Tibial artery (tissue), 4 donors: ENCODE results near the gene ZNF23.

Experiments
- DNase-seq, 2 donors: peaks; one replicate each; pipeline ENCODE4 v3.0.0-alpha.2; 2019
- H3K27ac ChIP-seq, 2 donors: fragments of 200-600 bp; sonication (generic) in 1 of 2; 1 replicate in 1 of 2; 2 replicates in 1 of 2; pipeline ENCODE4 v1.5.1; 2018 to 2019; ENCODE audit warnings: mild to moderate bottlenecking in 1 of 2
- H3K27me3 ChIP-seq, 2 donors: fragments of 200-600 bp; sonication (generic) in 1 of 2; one replicate each; pipeline versions ENCODE4 v1.5.1 to v1.6.0; 2016 to 2019
- H3K36me3 ChIP-seq, 3 donors: fragments of 200-600 bp; sonication (generic) in 2 of 3; one replicate each; pipeline ENCODE4 v1.5.1; 2016 to 2019; ENCODE audit warnings: mild to moderate bottlenecking in 2 of 3
- H3K4me1 ChIP-seq, 4 donors: fragments of 200-600 bp; sonication (generic) in 2 of 4; 1 replicate in 3 of 4; 2 replicates in 1 of 4; pipeline ENCODE4 v1.5.1; 2016 to 2019
- H3K4me3 ChIP-seq, 2 donors: fragments of 200-600 bp; sonication (generic) in 1 of 2; 1 replicate in 1 of 2; 2 replicates in 1 of 2; pipeline ENCODE4 v1.5.1; 2018 to 2019; ENCODE audit warnings: mild to moderate bottlenecking in 2 of 2
- H3K9me3 ChIP-seq, 3 donors: fragments of 200-600 bp; sonication (generic) in 1 of 3; one replicate each; pipeline ENCODE4 v1.5.1; 2016 to 2019
- intact Hi-C: fragments of 100-400 bp; cut with DNase I; formaldehyde crosslinking; loops from one replicate; pipeline ENCODE4 v1.15.0; 2023; ENCODE audit warnings: low total_unique reads
- TF ChIP-seq, protein P1 (sequence below), 2 experiments: fragments of 200-600 bp in 1 of 2; fragments of 450-650 bp in 1 of 2; IDR thresholded peaks; one replicate each; pipeline ENCODE4 v1.5.1; 2017 to 2019; ENCODE audit warnings: antibody characterized with exemption in 2 of 2, mild to moderate bottlenecking in 1 of 2, moderate library complexity in 1 of 2

Gene ZNF23

DNA sequence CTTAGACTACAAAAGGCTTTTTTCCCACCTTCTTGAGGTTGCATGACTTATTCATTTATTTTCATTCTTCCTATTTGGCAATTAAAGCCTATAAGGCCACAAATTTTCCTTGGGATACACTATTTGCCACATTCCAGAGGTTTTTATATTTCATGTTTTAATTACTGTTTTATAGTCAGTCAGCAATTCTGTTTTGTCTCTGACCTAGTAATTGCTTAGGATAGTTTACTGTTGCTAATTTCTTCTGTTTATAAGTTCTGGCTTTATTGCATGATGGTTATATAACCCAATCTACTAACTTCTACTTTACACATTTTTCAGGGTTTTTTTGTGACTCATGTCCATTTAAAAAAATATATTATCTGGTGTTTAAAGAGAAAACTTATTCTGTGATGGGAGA, 2.5 kb downstream of the ZNF23 start:
- no peak overlapping the region for H3K4me3 ChIP-seq
- H3K4me1 ChIP-seq: peaks cover 0 to 23% (median 7%) of the 10 kb centered on the region in 4 donors
- H3K9me3 ChIP-seq: peaks cover 0 to 5% (median 3%) of the 10 kb centered on the region in 3 donors
- intact Hi-C loops: no loop called here
- TF ChIP-seq, protein P1, sequence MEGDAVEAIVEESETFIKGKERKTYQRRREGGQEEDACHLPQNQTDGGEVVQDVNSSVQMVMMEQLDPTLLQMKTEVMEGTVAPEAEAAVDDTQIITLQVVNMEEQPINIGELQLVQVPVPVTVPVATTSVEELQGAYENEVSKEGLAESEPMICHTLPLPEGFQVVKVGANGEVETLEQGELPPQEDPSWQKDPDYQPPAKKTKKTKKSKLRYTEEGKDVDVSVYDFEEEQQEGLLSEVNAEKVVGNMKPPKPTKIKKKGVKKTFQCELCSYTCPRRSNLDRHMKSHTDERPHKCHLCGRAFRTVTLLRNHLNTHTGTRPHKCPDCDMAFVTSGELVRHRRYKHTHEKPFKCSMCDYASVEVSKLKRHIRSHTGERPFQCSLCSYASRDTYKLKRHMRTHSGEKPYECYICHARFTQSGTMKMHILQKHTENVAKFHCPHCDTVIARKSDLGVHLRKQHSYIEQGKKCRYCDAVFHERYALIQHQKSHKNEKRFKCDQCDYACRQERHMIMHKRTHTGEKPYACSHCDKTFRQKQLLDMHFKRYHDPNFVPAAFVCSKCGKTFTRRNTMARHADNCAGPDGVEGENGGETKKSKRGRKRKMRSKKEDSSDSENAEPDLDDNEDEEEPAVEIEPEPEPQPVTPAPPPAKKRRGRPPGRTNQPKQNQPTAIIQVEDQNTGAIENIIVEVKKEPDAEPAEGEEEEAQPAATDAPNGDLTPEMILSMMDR (IDR thresholded peaks at IDR 0.05): no peak
- H3K27ac ChIP-seq: no peak overlapping the region
- no peak for DNase-seq
- H3K27me3 ChIP-seq: no peaks in the 10 kb centered on the region
- peaks cover 29 to 35% (median 33%) of the 10 kb centered on the region in 3 donors for H3K36me3 ChIP-seq

DNA sequence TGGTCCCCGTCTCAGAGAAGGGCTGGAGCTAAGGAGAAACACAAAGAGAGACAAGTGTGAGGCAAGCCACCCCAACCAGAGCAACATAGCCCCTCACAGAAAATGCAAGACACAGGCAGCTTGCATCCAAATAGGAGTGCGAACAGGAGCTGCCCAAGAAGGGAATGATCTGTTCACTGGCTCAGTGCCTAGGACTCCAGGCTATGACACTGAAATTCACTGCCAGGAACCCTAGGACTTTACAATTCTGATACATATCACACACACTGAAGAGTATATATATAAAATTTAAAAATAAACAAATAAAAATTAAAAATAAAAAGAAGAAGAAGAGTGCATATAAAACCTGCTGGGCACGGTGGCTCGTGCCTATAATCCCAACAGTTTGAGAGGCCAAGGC, 5.2 kb downstream of the ZNF23 start:
- TF ChIP-seq, protein P1 (IDR thresholded peaks at IDR 0.05): no peak
- Histone ChIP-seq H3K9me3 (peaks cover 0 to 32% (median 31%) of the 10 kb centered on the region in 3 donors), H3K4me3 (no peak overlapping the region), H3K27me3 (no peaks in the 10 kb centered on the region), H3K27ac (no peak overlapping the region), H3K36me3 (peaks cover 56 to 62% (median 60%) of the 10 kb centered on the region in 3 donors), H3K4me1 (peaks cover 0 to 16% (median 7%) of the 10 kb centered on the region in 4 donors)
- intact Hi-C loops: no loop called here
- no peak for DNase-seq

DNA sequence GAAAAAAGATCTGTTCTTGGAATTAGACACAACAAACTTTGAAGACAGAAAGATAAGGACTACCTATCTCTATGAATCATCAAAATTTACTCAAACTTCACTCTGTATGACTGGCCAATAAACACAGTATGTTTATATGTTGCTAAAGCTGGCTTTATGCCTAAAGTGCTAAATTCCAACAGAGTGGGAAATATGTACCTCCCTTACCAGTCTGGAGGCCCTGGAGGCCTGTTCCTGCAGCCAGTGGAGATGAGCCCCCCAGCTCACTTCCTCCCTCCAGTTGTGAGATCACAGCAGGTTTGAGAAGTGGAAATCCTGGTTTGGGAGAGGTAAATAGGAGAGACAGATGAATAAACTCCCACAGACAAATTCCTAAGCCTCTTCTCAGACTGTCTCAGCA, 9.0 kb downstream of the ZNF23 start:
- Histone ChIP-seq H3K9me3 (peaks cover 15 to 69% (median 66%) of the 10 kb centered on the region in 3 donors), H3K27ac (no peak overlapping the region), H3K4me1 (no peaks in the 10 kb centered on the region), H3K27me3 (no peaks in the 10 kb centered on the region), H3K36me3 (peaks cover 94 to 100% (median 97%) of the 10 kb centered on the region in 3 donors), H3K4me3 (no peak overlapping the region)
- no peak for DNase-seq
- TF ChIP-seq, protein P1 (IDR thresholded peaks at IDR 0.05): no peak
- intact Hi-C loops: loop anchor here (5.0 kb wide), 1 partner anchor 39 kb away; no protein-coding TSS in a partner anchor

DNA sequence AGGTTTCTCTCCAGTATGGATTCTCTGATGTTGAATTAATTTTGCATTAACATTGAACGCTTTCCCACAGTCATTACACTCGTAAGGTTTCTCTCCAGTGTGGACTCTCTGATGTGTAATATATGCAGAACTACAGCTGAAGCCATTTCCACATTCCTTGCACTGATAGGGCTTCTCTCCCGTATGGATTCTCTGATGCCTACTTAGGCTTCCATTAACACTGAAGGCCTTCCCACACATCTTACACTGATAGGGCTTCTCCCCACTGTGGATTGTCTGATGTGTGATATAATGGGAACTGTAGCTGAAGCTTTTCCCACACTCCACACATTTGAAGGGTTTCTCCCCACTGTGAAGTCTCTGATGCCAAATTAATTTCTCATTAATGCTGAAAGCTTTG, 13.0 kb downstream of the ZNF23 start:
- Histone ChIP-seq H3K27ac (no peak overlapping the region), H3K4me3 (no peak overlapping the region), H3K9me3 (peaks cover 25 to 100% (median 98%) of the 10 kb centered on the region in 3 donors), H3K36me3 (peaks cover 60 to 74% (median 71%) of the 10 kb centered on the region in 3 donors), H3K4me1 (no peaks in the 10 kb centered on the region), H3K27me3 (no peaks in the 10 kb centered on the region)
- TF ChIP-seq, protein P1 (IDR thresholded peaks at IDR 0.05): no peak
- DNase-seq: no peak
- intact Hi-C loops: no loop called here

DNA sequence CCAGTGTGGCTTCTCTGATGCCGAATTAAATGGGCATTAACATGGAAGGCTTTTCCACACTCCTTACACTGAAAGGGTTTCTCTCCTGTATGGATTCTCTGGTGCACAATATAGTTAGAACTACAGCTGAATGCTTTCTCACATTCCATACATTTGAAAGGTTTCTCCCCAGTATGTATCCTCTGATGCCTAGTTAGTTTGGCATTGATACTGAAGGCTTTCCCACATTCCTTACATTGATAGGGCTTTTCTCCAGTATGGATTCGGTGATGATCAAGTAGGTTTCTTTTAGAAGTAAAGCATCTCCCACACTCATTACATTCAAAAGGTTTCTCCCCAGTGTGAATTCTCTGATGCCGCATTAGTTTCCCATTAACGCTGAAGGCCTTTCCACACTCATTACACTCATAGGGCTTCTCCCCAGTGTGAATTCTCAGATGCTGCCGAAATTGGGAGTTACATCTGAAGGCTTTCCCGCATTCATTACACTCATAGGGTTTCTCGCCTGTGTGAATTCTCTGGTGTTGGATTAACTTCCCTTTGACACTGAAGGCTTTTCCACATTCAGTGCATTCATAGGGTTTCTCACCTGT, 13.7 kb downstream of the ZNF23 start:
- Histone ChIP-seq H3K4me3 (no peak overlapping the region), H3K27me3 (no peaks in the 10 kb centered on the region), H3K27ac (no peak overlapping the region), H3K9me3 (peaks cover 25 to 100% (median 98%) of the 10 kb centered on the region in 3 donors), H3K36me3 (peaks cover 54 to 67% (median 64%) of the 10 kb centered on the region in 3 donors), H3K4me1 (no peaks in the 10 kb centered on the region)
- no peak for DNase-seq
- intact Hi-C loops: no loop called here
- TF ChIP-seq, protein P1 (IDR thresholded peaks at IDR 0.05): no peak
